ENCODE data around the gene VGF. TPM values are rescaled to one million over a fixed set of nuclear protein-coding genes. Genes with fewer than 3 reads are reported as not detected.

Gene VGF
- total RNA-seq, 1 experiment from 2014 or later = 1.2 TPM

DNA sequence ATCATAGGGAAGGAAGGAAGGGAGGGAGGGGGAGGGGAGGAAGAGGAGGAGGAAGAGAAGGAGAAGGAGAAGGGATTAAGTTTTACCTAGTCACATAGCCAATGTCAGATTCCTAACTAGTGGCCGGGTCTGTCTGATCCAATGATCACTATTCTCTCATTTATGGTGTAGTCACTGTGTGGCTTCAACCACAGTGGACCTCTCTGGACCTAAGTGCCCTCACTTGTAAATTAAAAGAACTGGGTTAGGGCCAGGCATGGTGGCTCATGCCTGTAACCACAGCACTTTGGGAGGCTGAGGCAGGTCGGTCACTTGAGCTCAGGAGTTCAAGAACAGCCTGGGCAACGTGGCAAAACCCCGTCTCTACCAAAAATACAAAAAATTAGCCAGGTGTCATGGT lies 45.1 kb downstream of the VGF start:
- H3K27ac Mint-ChIP-seq (ENCODE audit: unreplicated experiment) = no peak overlapping the region
- Histone ChIP-seq H3K4me1 (peaks cover 33% of the 10 kb centered on the region), H3K4me3 (ENCODE audit: low read depth, low read length) (no peak overlapping the region), H3K9me3 (no peaks in the 10 kb centered on the region), H3K36me3 (ENCODE audit: control insufficient read depth, insufficient read depth, low read length) (no peaks in the 10 kb centered on the region), H3K27me3 (replicated peaks; ENCODE audit: control insufficient read depth, insufficient read depth, low read length) (no peaks in the 10 kb centered on the region)
- no peaks in the 10 kb centered on the region for H3K9me3 Mint-ChIP-seq (ENCODE audit: unreplicated experiment)
- no peak overlapping the region for H3K4me3 Mint-ChIP-seq (ENCODE audit: unreplicated experiment)
- H3K4me1 Mint-ChIP-seq (ENCODE audit: low read depth, unreplicated experiment) = peaks cover 18% of the 10 kb centered on the region
- no TSS peak for BruUV-seq (replicated peaks)
- ChIA-PET CTCF (no interaction called here), POLR2A (no interaction called here)
- no peak for DNase-seq
- no peaks in the 10 kb centered on the region for H3K36me3 Mint-ChIP-seq (ENCODE audit: insufficient read depth, unreplicated experiment)
- TF ChIP-seq, protein P1, sequence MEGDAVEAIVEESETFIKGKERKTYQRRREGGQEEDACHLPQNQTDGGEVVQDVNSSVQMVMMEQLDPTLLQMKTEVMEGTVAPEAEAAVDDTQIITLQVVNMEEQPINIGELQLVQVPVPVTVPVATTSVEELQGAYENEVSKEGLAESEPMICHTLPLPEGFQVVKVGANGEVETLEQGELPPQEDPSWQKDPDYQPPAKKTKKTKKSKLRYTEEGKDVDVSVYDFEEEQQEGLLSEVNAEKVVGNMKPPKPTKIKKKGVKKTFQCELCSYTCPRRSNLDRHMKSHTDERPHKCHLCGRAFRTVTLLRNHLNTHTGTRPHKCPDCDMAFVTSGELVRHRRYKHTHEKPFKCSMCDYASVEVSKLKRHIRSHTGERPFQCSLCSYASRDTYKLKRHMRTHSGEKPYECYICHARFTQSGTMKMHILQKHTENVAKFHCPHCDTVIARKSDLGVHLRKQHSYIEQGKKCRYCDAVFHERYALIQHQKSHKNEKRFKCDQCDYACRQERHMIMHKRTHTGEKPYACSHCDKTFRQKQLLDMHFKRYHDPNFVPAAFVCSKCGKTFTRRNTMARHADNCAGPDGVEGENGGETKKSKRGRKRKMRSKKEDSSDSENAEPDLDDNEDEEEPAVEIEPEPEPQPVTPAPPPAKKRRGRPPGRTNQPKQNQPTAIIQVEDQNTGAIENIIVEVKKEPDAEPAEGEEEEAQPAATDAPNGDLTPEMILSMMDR (IDR thresholded peaks at IDR 0.05; ENCODE audit: insufficient read depth in 1 of 2, low read depth in 1 of 2, low read length in 1 of 2, severe bottlenecking in 1 of 2, unreplicated experiment in 1 of 2) = no peak
- H3K27me3 Mint-ChIP-seq (ENCODE audit: insufficient read depth, unreplicated experiment) = no peaks in the 10 kb centered on the region
- intact Hi-C loops (cut with micrococcal nuclease; ENCODE audit: unreplicated experiment) = no loop called here

DNA sequence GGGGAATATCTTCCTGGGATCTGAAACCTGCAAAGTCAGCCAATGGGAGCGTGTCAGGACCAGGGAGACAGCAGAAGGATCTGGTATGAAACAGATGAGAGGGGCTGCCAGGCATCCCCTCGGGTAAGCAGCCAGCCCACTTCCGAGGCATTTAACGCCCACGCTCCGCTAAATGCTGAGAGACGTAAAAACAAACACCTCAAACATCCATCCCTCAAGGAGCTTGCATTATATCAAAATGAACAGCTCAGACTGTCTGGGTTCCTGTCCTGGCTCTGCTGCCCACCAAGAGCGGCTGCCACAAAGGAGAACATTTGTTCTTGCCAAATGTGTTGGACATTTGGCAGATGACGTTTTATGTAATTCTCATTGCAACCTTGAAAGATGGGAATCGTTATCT lies 45.5 kb downstream of the VGF start:
- POLR2A ChIA-PET = no interaction called here
- CTCF ChIA-PET = interaction anchor here (1.6 kb wide), 1 partner anchor 24 kb away, joined by 5 read pairs; no protein-coding TSS in a partner anchor
- no TSS peak for BruUV-seq (replicated peaks)

DNA sequence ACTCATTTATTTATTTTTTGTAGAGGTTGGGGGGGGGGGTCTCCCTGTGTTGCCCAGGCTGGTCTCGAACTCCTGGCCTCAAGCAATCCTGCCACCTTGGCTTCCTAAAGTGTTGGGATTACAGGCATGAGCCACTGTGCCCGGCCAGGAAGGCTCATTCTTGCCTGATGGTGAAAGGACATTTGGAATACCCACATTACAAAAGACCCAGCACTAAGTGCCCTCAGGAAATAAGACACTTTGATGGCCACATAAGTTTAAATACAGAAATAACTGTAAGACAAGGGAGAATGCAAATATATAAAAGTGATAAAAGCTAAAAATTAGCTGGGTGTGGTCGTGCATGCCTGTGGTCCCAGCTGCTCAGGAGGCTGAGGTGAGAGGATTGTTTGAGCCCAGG lies 46.5 kb downstream of the VGF start:
- peak overlapping the region; percentile 82 for H3K27ac Mint-ChIP-seq (ENCODE audit: unreplicated experiment)

More for the DNA sequence above, 45.5 kb downstream of the VGF start:
- Histone ChIP-seq H3K4me3 (ENCODE audit: low read depth, low read length) (no peak overlapping the region), H3K36me3 (ENCODE audit: control insufficient read depth, insufficient read depth, low read length) (no peaks in the 10 kb centered on the region), H3K4me1 (peaks cover 33% of the 10 kb centered on the region), H3K27me3 (replicated peaks; ENCODE audit: control insufficient read depth, insufficient read depth, low read length) (no peaks in the 10 kb centered on the region), H3K9me3 (no peaks in the 10 kb centered on the region)
- intact Hi-C loops (cut with micrococcal nuclease; ENCODE audit: unreplicated experiment) = no loop called here
- Mint-ChIP-seq H3K36me3 (ENCODE audit: insufficient read depth, unreplicated experiment) (no peaks in the 10 kb centered on the region), H3K4me1 (ENCODE audit: low read depth, unreplicated experiment) (peaks cover 18% of the 10 kb centered on the region), H3K9me3 (ENCODE audit: unreplicated experiment) (no peaks in the 10 kb centered on the region), H3K4me3 (ENCODE audit: unreplicated experiment) (no peak overlapping the region), H3K27ac (ENCODE audit: unreplicated experiment) (no peak overlapping the region), H3K27me3 (ENCODE audit: insufficient read depth, unreplicated experiment) (no peaks in the 10 kb centered on the region)
- DNase-seq = no peak
- TF ChIP-seq, protein P1 (IDR thresholded peaks at IDR 0.05; ENCODE audit: insufficient read depth in 1 of 2, low read depth in 1 of 2, low read length in 1 of 2, severe bottlenecking in 1 of 2, unreplicated experiment in 1 of 2) = no peak

More for the DNA sequence above, 46.5 kb downstream of the VGF start:
- Mint-ChIP-seq H3K4me3 (ENCODE audit: unreplicated experiment) (no peak overlapping the region), H3K9me3 (ENCODE audit: unreplicated experiment) (no peaks in the 10 kb centered on the region), H3K27me3 (ENCODE audit: insufficient read depth, unreplicated experiment) (no peaks in the 10 kb centered on the region), H3K4me1 (ENCODE audit: low read depth, unreplicated experiment) (peaks cover 18% of the 10 kb centered on the region), H3K36me3 (ENCODE audit: insufficient read depth, unreplicated experiment) (no peaks in the 10 kb centered on the region)
- Histone ChIP-seq H3K4me3 (ENCODE audit: low read depth, low read length) (no peak overlapping the region), H3K36me3 (ENCODE audit: control insufficient read depth, insufficient read depth, low read length) (no peaks in the 10 kb centered on the region), H3K27me3 (replicated peaks; ENCODE audit: control insufficient read depth, insufficient read depth, low read length) (no peaks in the 10 kb centered on the region), H3K4me1 (peaks cover 31% of the 10 kb centered on the region), H3K9me3 (no peaks in the 10 kb centered on the region)
- TF ChIP-seq, protein P1 (IDR thresholded peaks at IDR 0.05; ENCODE audit: insufficient read depth in 1 of 2, low read depth in 1 of 2, low read length in 1 of 2, severe bottlenecking in 1 of 2, unreplicated experiment in 1 of 2) = no peak
- no peak for DNase-seq
- ChIA-PET POLR2A (no interaction called here), CTCF (interaction anchor here (1.6 kb wide), 1 partner anchor 25 kb away, joined by 5 read pairs; no protein-coding TSS in a partner anchor)
- no TSS peak for BruUV-seq (replicated peaks)
- intact Hi-C loops (cut with micrococcal nuclease; ENCODE audit: unreplicated experiment) = no loop called here

Measured in Caco-2 (cell line).